GM12891 (cell line): ENCODE measurements around the gene ATL3.

Experiments used
- PAX5 ChIP-seq: IDR thresholded peaks from 2 replicates; pipeline ENCODE4 v1.6.1; 2011; ENCODE audit warnings: low read length, moderate library complexity, mild to moderate bottlenecking; ENCODE audit not compliant: insufficient read depth, severe bottlenecking
- POLR2A ChIP-seq: IDR thresholded peaks from 2 replicates; pipeline ENCODE4 v1.6.1; 2011; ENCODE audit warnings: low read depth, low read length, control low read depth
- POLR2AphosphoS5 ChIP-seq: IDR thresholded peaks from 2 replicates; pipeline ENCODE4 v1.6.1; 2011; ENCODE audit warnings: low read depth, low read length, control low read depth
- POU2F2 ChIP-seq: IDR thresholded peaks from 2 replicates; pipeline ENCODE4 v1.6.1; 2011; ENCODE audit warnings: low read depth, mild to moderate bottlenecking, control low read depth, low read length, moderate library complexity
- SPI1 ChIP-seq: IDR thresholded peaks from 2 replicates; pipeline ENCODE4 v1.6.1; 2011; ENCODE audit warnings: low read depth, low read length, control low read depth
- TAF1 ChIP-seq: IDR thresholded peaks from 2 replicates; pipeline ENCODE4 v1.6.1; 2011; ENCODE audit warnings: low read depth, low read length, control low read depth

GRCh38 chr11:63680834-63681320 is 9.7 kb upstream of the ATL3 start:
- TF ChIP-seq POLR2A (no peak), POLR2AphosphoS5 (no peak), TAF1 (no peak), POU2F2 (no peak), SPI1 (no peak), PAX5 (no peak)
